WTC11 (cell line): ENCODE data around the gene CFAP58. TPM values are rescaled to one million over a fixed set of nuclear protein-coding genes. Genes with fewer than 3 reads are reported as not detected.

Experiments
- ATAC-seq: fragments of 200-7000 bp; cut with Tn5 transposase; 2 replicates; pipeline ENCODE4 v1.10.0; 2021; ENCODE audit warnings: mild to moderate bottlenecking, moderate library complexity
- CTCF ChIA-PET: fragments of 300-600 bp; sonication (Branson Sonifier 250); formaldehyde crosslinking; loops from one replicate; lab custom pipeline; 2021; ENCODE audit warnings: antibody characterized with exemption; lab: Charles Lee
- POLR2A ChIA-PET: fragments of 350-600 bp; sonication (Branson Sonifier 250); formaldehyde crosslinking; loops from one replicate; lab custom pipeline; 2021; ENCODE audit warnings: antibody characterized with exemption; lab: Charles Lee
- DNase-seq: peaks from one replicate; pipeline ENCODE4 v3.0.0; 2021; ENCODE audit warnings: low spot score
- H3K27ac Mint-ChIP-seq: 2 replicates; pipeline ENCODE4 v1.8.0; 2021; ENCODE audit warnings: mixed read lengths
- H3K27me3 Mint-ChIP-seq: 2 replicates; pipeline ENCODE4 v1.8.0; 2021; ENCODE audit warnings: low read depth, mild to moderate bottlenecking, moderate library complexity, mixed read lengths
- H3K36me3 Mint-ChIP-seq: 2 replicates; pipeline ENCODE4 v1.8.0; 2021; ENCODE audit warnings: mixed read lengths
- H3K4me1 Mint-ChIP-seq: 2 replicates; pipeline ENCODE4 v1.8.0; 2022; ENCODE audit warnings: mixed read lengths
- H3K4me3 Mint-ChIP-seq: 2 replicates; pipeline ENCODE4 v1.8.0; 2021; ENCODE audit warnings: mild to moderate bottlenecking, moderate library complexity, mixed read lengths
- H3K9me3 Mint-ChIP-seq: 2 replicates; pipeline ENCODE4 v1.8.0; 2021; ENCODE audit warnings: mixed read lengths
- AR ChIP-seq: fragments of 250-450 bp; sonication (Bioruptor Pico); IDR thresholded peaks from 2 replicates; pipeline ENCODE4 v1.9.0; 2021; ENCODE audit warnings: mild to moderate bottlenecking
- ATF6 ChIP-seq: sonication (generic); formaldehyde crosslinking; IDR thresholded peaks from 2 replicates; pipeline ENCODE4 v1.8.1; 2023; ENCODE audit warnings: mild to moderate bottlenecking, missing genetic modification reagents
- CBFB ChIP-seq: sonication (generic); formaldehyde crosslinking; IDR thresholded peaks from 2 replicates; pipeline ENCODE4 v1.8.1; 2022; ENCODE audit warnings: mild to moderate bottlenecking, low read depth, missing genetic modification reagents
- EMX1 ChIP-seq: fragments of 250-450 bp; sonication (Bioruptor Pico); IDR thresholded peaks from 2 replicates; pipeline ENCODE4 v1.8.0; 2021; ENCODE audit warnings: mild to moderate bottlenecking
- ETV6 ChIP-seq: sonication (generic); formaldehyde crosslinking; IDR thresholded peaks from 2 replicates; pipeline ENCODE4 v1.8.1; 2022; ENCODE audit warnings: mild to moderate bottlenecking, missing genetic modification reagents
- FOXJ3 ChIP-seq: sonication (generic); formaldehyde crosslinking; IDR thresholded peaks from 2 replicates; pipeline ENCODE4 v1.9.0; 2021; ENCODE audit warnings: missing genetic modification reagents, mild to moderate bottlenecking, borderline replicate concordance
- GRHL2 ChIP-seq: fragments of 250-450 bp; sonication (Bioruptor Pico); IDR thresholded peaks from 2 replicates; pipeline ENCODE4 v1.8.0; 2022; ENCODE audit warnings: mild to moderate bottlenecking, moderate library complexity; ENCODE audit not compliant: insufficient replicate concordance, severe bottlenecking
- GTF2I ChIP-seq: fragments of 250-450 bp; sonication (Bioruptor Pico); conservative IDR thresholded peaks from 2 replicates; pipeline ENCODE4 v1.4.0; 2021; ENCODE audit warnings: mild to moderate bottlenecking
- IRF2 ChIP-seq: sonication (generic); formaldehyde crosslinking; IDR thresholded peaks from 2 replicates; pipeline ENCODE4 v1.8.0; 2022; ENCODE audit warnings: low read depth, missing genetic modification reagents, borderline replicate concordance
- NFYB ChIP-seq: sonication (generic); formaldehyde crosslinking; conservative IDR thresholded peaks from 2 replicates; pipeline ENCODE4 v1.8.0; 2022; ENCODE audit warnings: low read depth, missing genetic modification reagents
- NR3C1 ChIP-seq: sonication (generic); formaldehyde crosslinking; conservative IDR thresholded peaks from 2 replicates; pipeline ENCODE4 v1.8.1; 2023; ENCODE audit warnings: low read depth, mild to moderate bottlenecking, missing genetic modification reagents
- SMAD3 ChIP-seq: sonication (generic); formaldehyde crosslinking; IDR thresholded peaks from 2 replicates; pipeline ENCODE4 v1.8.0; 2022; ENCODE audit warnings: missing genetic modification reagents, mild to moderate bottlenecking, borderline replicate concordance
- TP53 ChIP-seq: sonication (generic); formaldehyde crosslinking; IDR thresholded peaks from 2 replicates; pipeline ENCODE4 v1.8.1; 2023; ENCODE audit warnings: mild to moderate bottlenecking, missing genetic modification reagents
- ZNF138 ChIP-seq: sonication (generic); formaldehyde crosslinking; conservative IDR thresholded peaks from 2 replicates; pipeline ENCODE4 v1.8.1; 2022; ENCODE audit warnings: mild to moderate bottlenecking, moderate library complexity, missing genetic modification reagents
- ZNF263 ChIP-seq: sonication (generic); formaldehyde crosslinking; IDR thresholded peaks from 2 replicates; pipeline ENCODE4 v1.8.1; 2022; ENCODE audit warnings: low read depth, mild to moderate bottlenecking, moderate library complexity, missing genetic modification reagents
- ZNF281 ChIP-seq: sonication (generic); formaldehyde crosslinking; IDR thresholded peaks from 2 replicates; pipeline ENCODE4 v1.8.0; 2023; ENCODE audit warnings: mild to moderate bottlenecking, missing genetic modification reagents
- ZNF396 ChIP-seq: fragments of 250-450 bp; sonication (Bioruptor Pico); IDR thresholded peaks from 2 replicates; pipeline ENCODE4 v1.8.0; 2021; ENCODE audit warnings: mild to moderate bottlenecking, moderate library complexity, borderline replicate concordance
- ZNF512 ChIP-seq: sonication (generic); formaldehyde crosslinking; IDR thresholded peaks from 2 replicates; pipeline ENCODE4 v1.8.1; 2022; ENCODE audit warnings: missing genetic modification reagents, borderline replicate concordance
- total RNA-seq: library from RNA; stranded (reverse); gene quantifications from 3 replicates; pipeline ENCODE4 v1.2.3, GENCODE V29; 2021
- TF ChIP-seq, protein P1 (sequence below): fragments of 250-450 bp; sonication (Bioruptor Pico); conservative IDR thresholded peaks from 2 replicates; pipeline ENCODE4 v1.9.0; 2021; ENCODE audit warnings: mild to moderate bottlenecking
- TF ChIP-seq, protein P2 (sequence below): sonication (generic); formaldehyde crosslinking; IDR thresholded peaks from 2 replicates; pipeline ENCODE4 v1.8.1; 2023; ENCODE audit warnings: mild to moderate bottlenecking, missing genetic modification reagents, moderate library complexity
- TF ChIP-seq, protein P3 (sequence below): sonication (generic); formaldehyde crosslinking; IDR thresholded peaks from 2 replicates; pipeline ENCODE4 v1.8.1; 2023; ENCODE audit warnings: mild to moderate bottlenecking, missing genetic modification reagents, moderate library complexity

Gene CFAP58
- total RNA-seq, 1 experiment from 2014 or later, result 1.0 TPM

GRCh38 chr10:104452977-104453376 lies 99.3 kb downstream of the CFAP58 start (continued):
- TF ChIP-seq AR (CRISPR knock-in tag) (no peak), CBFB (CRISPR knock-in tag) (no peak), NFYB (CRISPR knock-in tag) (no peak), GTF2I (CRISPR knock-in tag) (no peak), ZNF138 (CRISPR knock-in tag) (no peak), FOXJ3 (no peak)
- TF ChIP-seq, protein P1, sequence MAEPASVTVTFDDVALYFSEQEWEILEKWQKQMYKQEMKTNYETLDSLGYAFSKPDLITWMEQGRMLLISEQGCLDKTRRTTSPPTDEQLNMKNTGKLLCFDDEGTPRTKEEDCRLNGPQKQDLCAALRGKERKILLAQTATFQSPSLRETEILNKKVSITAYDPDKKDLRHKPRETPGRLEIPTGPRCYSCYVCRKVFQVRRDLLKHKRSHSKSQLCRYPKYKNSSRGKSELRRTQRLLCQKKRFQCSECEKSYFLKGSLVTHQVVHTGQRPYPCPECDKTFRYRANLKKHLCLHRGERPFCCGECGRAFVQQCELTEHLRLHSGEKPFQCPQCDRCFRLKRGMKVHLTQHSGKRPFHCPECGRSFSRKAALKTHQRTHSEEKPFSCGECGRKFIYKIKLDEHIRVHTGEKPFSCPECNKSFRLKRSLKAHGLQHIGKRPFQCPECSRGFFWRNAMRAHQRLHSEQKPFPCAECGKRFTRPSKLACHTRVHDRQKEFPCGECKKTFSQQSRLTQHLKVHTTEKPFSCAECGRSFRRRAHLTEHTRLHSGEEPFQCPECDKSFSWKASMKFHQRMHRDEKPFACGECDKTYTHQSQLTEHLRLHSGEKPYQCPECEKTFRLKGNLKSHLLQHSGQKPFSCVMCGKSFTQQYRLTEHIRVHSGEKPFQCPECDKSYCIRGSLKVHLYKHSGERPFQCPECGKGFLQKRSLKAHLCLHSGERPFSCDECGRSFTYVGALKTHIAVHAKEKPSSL, result no peak

DNA sequence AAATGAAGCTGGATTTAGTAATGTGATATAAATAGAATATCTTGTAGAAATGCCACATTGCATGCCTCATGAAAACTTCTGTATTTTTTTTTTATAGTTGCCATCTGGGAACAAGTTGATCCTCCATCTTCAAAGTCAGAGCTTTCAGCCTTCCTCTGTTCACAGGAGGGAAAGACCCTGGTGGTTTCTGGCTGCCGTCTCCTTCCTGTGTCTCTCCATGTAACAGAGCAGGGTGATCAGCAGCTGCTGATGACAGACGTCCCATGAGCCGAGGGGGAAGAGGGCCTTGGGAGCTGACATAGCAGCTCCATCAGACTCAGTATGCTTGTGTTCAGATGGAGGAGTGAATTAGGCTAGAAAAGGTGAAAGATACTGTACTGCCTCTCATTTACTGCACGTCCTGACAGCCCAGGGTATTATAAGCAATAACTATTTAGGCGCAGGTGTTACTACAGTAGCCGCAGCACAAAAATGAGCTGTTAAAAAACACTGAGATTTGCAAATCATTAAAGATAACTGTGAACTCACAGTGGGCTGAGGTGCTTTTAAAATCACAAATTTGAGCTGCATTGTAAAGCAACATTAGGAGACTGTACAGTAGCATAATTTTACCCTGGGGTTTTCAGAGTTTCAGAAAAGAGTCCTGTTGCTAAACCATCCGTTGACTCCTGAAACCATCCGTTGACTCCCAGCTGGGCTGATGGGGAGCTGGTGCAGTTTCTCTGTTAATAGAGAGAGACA lies 103.3 kb downstream of the CFAP58 start:
- ChIA-PET POLR2A (no interaction called here), CTCF (interaction anchor here (0.9 to 1.2 kb wide), 2 partner anchors 50 to 55 kb away, joined by 3 read pairs; no protein-coding TSS in a partner anchor)
- H3K4me1 Mint-ChIP-seq, result no peaks in the 10 kb centered on the region
- H3K36me3 Mint-ChIP-seq, result no peaks in the 10 kb centered on the region
- H3K4me3 Mint-ChIP-seq, result no peak overlapping the region
- H3K9me3 Mint-ChIP-seq, result peaks cover 17% of the 10 kb centered on the region
- ATAC-seq (peak; percentile 44), DNase-seq (no peak)
- no peaks in the 10 kb centered on the region; the same call in 1 of the 2 replicates for H3K27me3 Mint-ChIP-seq
- no peak overlapping the region for H3K27ac Mint-ChIP-seq
- TF ChIP-seq ETV6, result no peak
- no peak for TF ChIP-seq EMX1
- no peak for TF ChIP-seq SMAD3 (CRISPR knock-in tag)
- TF ChIP-seq, protein P2, sequence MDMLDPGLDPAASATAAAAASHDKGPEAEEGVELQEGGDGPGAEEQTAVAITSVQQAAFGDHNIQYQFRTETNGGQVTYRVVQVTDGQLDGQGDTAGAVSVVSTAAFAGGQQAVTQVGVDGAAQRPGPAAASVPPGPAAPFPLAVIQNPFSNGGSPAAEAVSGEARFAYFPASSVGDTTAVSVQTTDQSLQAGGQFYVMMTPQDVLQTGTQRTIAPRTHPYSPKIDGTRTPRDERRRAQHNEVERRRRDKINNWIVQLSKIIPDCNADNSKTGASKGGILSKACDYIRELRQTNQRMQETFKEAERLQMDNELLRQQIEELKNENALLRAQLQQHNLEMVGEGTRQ, result no peak
- no peak for TF ChIP-seq ZNF281 (CRISPR knock-in tag)
- TF ChIP-seq NR3C1 (CRISPR knock-in tag), result no peak
- TF ChIP-seq ZNF396 (CRISPR knock-in tag), result no peak
- TF ChIP-seq GRHL2 (CRISPR knock-in tag), result no peak
- TF ChIP-seq IRF2 (CRISPR knock-in tag), result no peak
- TF ChIP-seq, protein P3, sequence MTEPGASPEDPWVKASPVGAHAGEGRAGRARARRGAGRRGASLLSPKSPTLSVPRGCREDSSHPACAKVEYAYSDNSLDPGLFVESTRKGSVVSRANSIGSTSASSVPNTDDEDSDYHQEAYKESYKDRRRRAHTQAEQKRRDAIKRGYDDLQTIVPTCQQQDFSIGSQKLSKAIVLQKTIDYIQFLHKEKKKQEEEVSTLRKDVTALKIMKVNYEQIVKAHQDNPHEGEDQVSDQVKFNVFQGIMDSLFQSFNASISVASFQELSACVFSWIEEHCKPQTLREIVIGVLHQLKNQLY (CRISPR knock-in tag), result no peak
- no peak for TF ChIP-seq ZNF263 (CRISPR knock-in tag)
- no peak for TF ChIP-seq ATF6 (CRISPR knock-in tag)
- no peak for TF ChIP-seq CBFB (CRISPR knock-in tag)
- no peak for TF ChIP-seq GTF2I (CRISPR knock-in tag)
- TF ChIP-seq ZNF512 (CRISPR knock-in tag), result no peak
- no peak for TF ChIP-seq TP53 (CRISPR knock-in tag)
